Heart right ventricle (tissue), 16 donors: Measurements from ENCODE around the gene PPP3R2. TPM values are rescaled to one million over a fixed set of nuclear protein-coding genes. Genes with fewer than 3 reads are reported as not detected.

Experiments
- ATAC-seq, 8 donors: fragments of 200-7000 bp; cut with Tn5 transposase; one replicate each; pipeline ENCODE4 v1.9.1; 2020; ENCODE audit warnings: mild to moderate bottlenecking in 8 of 8, moderate library complexity in 8 of 8, moderate number of reproducible peaks in 1 of 8
- DNase-seq, 2 donors: peaks; one replicate each; pipeline ENCODE4 v3.0.0-alpha.2; 2020
- H3K27ac ChIP-seq, 10 donors: fragments of 200-600 bp; sonication (generic) in 2 of 10; one replicate each; pipeline versions ENCODE4 v1.5.0 to v1.8.0; 2020 to 2022; ENCODE audit warnings: mild to moderate bottlenecking in 3 of 10
- H3K27me3 ChIP-seq, 7 donors: fragments of 200-600 bp; one replicate each; pipeline ENCODE4 v1.8.0; 2021 to 2022; ENCODE audit warnings: mild to moderate bottlenecking in 2 of 7
- H3K36me3 ChIP-seq, 9 donors: fragments of 200-600 bp; sonication (generic) in 1 of 9; one replicate each; pipeline versions ENCODE4 v1.5.0 to v1.8.0; 2020 to 2022; ENCODE audit warnings: mild to moderate bottlenecking in 2 of 9
- H3K4me1 ChIP-seq, 9 donors: fragments of 200-600 bp; sonication (generic) in 1 of 9; one replicate each; pipeline versions ENCODE4 v1.5.0 to v1.8.0; 2020 to 2022; ENCODE audit warnings: mild to moderate bottlenecking in 4 of 9
- H3K4me3 ChIP-seq, 10 donors: fragments of 200-600 bp; sonication (generic) in 2 of 10; one replicate each; pipeline versions ENCODE4 v1.5.0 to v1.8.0; 2020 to 2022; ENCODE audit warnings: mild to moderate bottlenecking in 7 of 10, moderate library complexity in 2 of 10
- H3K9me3 ChIP-seq, 11 donors: fragments of 200-600 bp in 10 of 11; sonication (generic) in 2 of 11; one replicate each; pipeline versions ENCODE4 v1.5.0 to v1.8.0; 2013 to 2022; ENCODE audit warnings: mild to moderate bottlenecking in 2 of 11, control low read depth in 1 of 11, moderate library complexity in 1 of 11
- CTCF ChIP-seq, 9 donors: fragments of 200-600 bp; sonication (generic) in 2 of 9; IDR thresholded peaks; one replicate each; pipeline versions ENCODE4 v1.5.0 to v1.8.0; 2021 to 2022; ENCODE audit warnings: antibody characterized with exemption in 9 of 9, mild to moderate bottlenecking in 5 of 9, moderate library complexity in 1 of 9
- WGBS, 2 donors: extraction: QIAGEN DNeasy Blood & Tissue Kit; methylation state at CpG; one replicate each; pipeline ENCODE4 v1.1.7; 2013; ENCODE audit warnings: inconsistent platforms in 1 of 2; 5-methylcytosine and 5-hydroxymethylcytosine counted together
- intact Hi-C, 10 donors: fragments of 100-400 bp; cut with DNase I; formaldehyde crosslinking; loops; one replicate each; pipeline versions ENCODE4 v1.11.1 to v1.14.2; 2022
- long read RNA-seq, 3 donors: library from polyadenylated mRNA; unstranded; transcript quantifications; one replicate each; pipeline ENCODE4 v2.0.0, GENCODE V29; 2020 to 2021
- polyA plus RNA-seq, 2 donors: library from polyadenylated mRNA; stranded (reverse); fragments of 200-250 nt; gene quantifications; one replicate each; pipeline ENCODE4 v1.2.3, GENCODE V29; 2013
- total RNA-seq, 10 donors: library from RNA; stranded (reverse); fragmentation: NEBNext Ultra II Directional in 3 of 10; extraction: Animal tissue kit (Norgen Biotek cat#: 25700) in 3 of 10; gene quantifications; one replicate each; pipeline versions ENCODE4 v1.2.1 to v1.2.4, GENCODE V29; 2021 to 2023
- donor health status: Arrhythmogenic right ventricular cardiomyopathy.
- donor health status: ischemic (EF 13 %, LVEDD 7.1; RV severe dilation, severe dysfunction).
- donor health status: healthy with polysubstance abuse.
- donor health status: DM: no; HTN: yes; CAD: no.
- donor health status: DM: no; HTN: no; CAD: no.
- donor health status: ischemic (EF 25% LVEDD 6.9; RV normal size, moderate dysfunction).
- donor health status: ischemic (EF 25% LVEDD 5.7; RV mildly dilated, moderate dysfunction).
- donor health status: healthy.
- donor health status: DM: yes; HTN: yes; CAD: no.
- donor health status: Ischemic cardiomyopathy.
- donor health status: ischemic (EF 35%, LVEDD 5.7; RV mildly dilated, moderate dysfunction).
- donor health status: nonischemic (EF 11% LVEDD 7.7; RV severe dilation, severe dysfunction).
- donor health status: DM: yes; HTN: yes; CAD: no.
- donor health status: PGD.
- donor health status: ischemic (EF 29% LVEDD 5.4; RV normal size, mild dysfunction).
- donor health status: nonischemic (EF 23%, LVEDD 6.1; RV moderate dilation, normal function).

The PPP3R2 gene
- not detected for total RNA-seq
- not detected for polyA plus RNA-seq
- long read RNA-seq, donor 1: 0 reads
- long read RNA-seq, donor 2: 0 reads
- long read RNA-seq, donor 3: 0 reads

- Histone ChIP-seq H3K27me3 (peaks cover 0 to 14% (median 4%) of the 10 kb centered on the region in 7 donors), H3K4me1 (no peaks in the 10 kb centered on the region), H3K9me3 (no peaks in the 10 kb centered on the region), H3K4me3 (no peak within 1 kb of the TSS), H3K36me3 (no peaks in the 10 kb centered on the region), H3K27ac (no peak within 1 kb of the TSS)
- peak in 1 of 8 donors; percentile 16 for ATAC-seq
- WGBS, 2 donors: 93 to 94% methylated on average over 19 of the region's 19 CpGs
- intact Hi-C loops: loop anchor here in 1 of 10 donors (10.0 kb wide), 1 partner anchor 60 kb away; no protein-coding TSS in a partner anchor
- DNase-seq: no peak
- no peak for TF ChIP-seq CTCF (IDR thresholded peaks at IDR 0.05)
These were observed at the start of gene PPP3R2 for GRCh38 chr9:101594796-101595195. TSS of gene PPP3R2 (minus strand) at chr9:101594969. CDS start at chr9:101594921, 48 bp downstream.

- DNase-seq (no peak), ATAC-seq (no peak)
- Histone ChIP-seq H3K9me3 (peaks cover 0 to 33% (median 5%) of the 10 kb centered on the region in 11 donors), H3K36me3 (no peaks in the 10 kb centered on the region), H3K27me3 (no peaks in the 10 kb centered on the region), H3K4me3 (no peak overlapping the region), H3K4me1 (no peaks in the 10 kb centered on the region), H3K27ac (no peak overlapping the region)
- intact Hi-C loops: no loop called here
- TF ChIP-seq CTCF (IDR thresholded peaks at IDR 0.05): no peak
- WGBS, 2 donors: 57 to 68% methylated on average over 2 of the region's 2 CpGs
These were observed 45.3 kb upstream of the PPP3R2 start for GRCh38 chr9:101639785-101640665.

GRCh38 chr9:101639311-101639710 is 44.5 kb upstream of the PPP3R2 start:
- 85 to 93% methylated on average over 1 of the region's 1 CpG for WGBS, 2 donors
- no peak overlapping the region for H3K27ac ChIP-seq
- no peaks in the 10 kb centered on the region for H3K36me3 ChIP-seq
- peaks cover 0 to 30% (median 5%) of the 10 kb centered on the region in 11 donors for H3K9me3 ChIP-seq
- no peak for DNase-seq
- H3K4me3 ChIP-seq: no peak overlapping the region
- no peak for TF ChIP-seq CTCF (IDR thresholded peaks at IDR 0.05)
- no peaks in the 10 kb centered on the region for H3K4me1 ChIP-seq
- no peaks in the 10 kb centered on the region for H3K27me3 ChIP-seq
- intact Hi-C loops: no loop called here
- no peak for ATAC-seq

GRCh38 chr9:101636247-101636646 is 41.5 kb upstream of the PPP3R2 start:
- Histone ChIP-seq H3K27me3 (no peaks in the 10 kb centered on the region), H3K4me1 (no peaks in the 10 kb centered on the region), H3K4me3 (no peak overlapping the region), H3K9me3 (peaks cover 0 to 8% (median 0%) of the 10 kb centered on the region in 11 donors), H3K36me3 (no peaks in the 10 kb centered on the region), H3K27ac (no peak overlapping the region)
- TF ChIP-seq CTCF (IDR thresholded peaks at IDR 0.05): no peak
- 73 to 74% methylated on average over 3 of the region's 3 CpGs for WGBS, 2 donors
- intact Hi-C loops: no loop called here
- DNase-seq: no peak
- ATAC-seq: no peak
